ENCODE results near the gene PAX5.

Gene PAX5

GRCh38 chr9:36986468-36987408, 47.3 kb downstream of the PAX5 start:
- in situ Hi-C loops (cut with HindIII; ENCODE audit: low pct_unique_long_range_greater_than_20kb, low sequenced_read_pairs) = no loop called here

DNA sequence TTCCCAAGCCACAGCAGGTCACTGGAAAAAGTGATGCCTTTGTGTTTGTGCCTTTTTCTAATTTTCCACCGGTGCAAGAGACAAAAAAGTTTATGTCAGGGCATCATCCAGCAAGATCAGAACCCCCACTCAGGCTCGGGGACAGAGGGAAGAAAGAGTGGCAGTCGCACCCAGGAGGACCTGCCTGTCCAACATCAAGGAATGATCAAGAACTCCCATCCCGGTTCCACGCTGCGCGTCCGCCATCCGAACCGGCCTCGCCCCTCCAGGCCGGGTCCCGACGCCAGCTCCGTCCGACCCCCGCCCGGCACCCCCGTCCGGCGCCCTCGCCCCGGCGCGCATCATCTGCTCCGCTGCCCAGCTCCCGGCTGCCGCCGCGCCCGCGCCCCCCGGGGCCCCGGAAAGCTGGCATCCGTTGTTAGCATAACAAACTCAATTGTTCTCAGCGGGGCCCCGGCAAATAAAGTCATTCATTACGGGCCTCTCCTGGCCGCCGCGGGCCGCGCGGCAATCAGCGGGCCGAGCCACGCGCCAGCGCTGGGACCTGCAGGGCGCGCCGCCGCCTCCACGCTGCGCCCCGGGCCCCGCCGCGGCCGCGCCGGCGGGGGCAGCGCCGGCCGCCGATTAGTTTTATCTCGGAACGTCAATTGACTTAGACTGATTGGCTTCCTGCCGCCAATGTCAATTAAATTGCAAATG, 48.1 kb downstream of the PAX5 start:
- TF ChIP-seq JUND (IDR thresholded peaks at IDR 0.05; ENCODE audit: low read depth) = no peak
- in situ Hi-C loops (cut with HindIII; ENCODE audit: low pct_unique_long_range_greater_than_20kb, low sequenced_read_pairs) = no loop called here
- DNase-seq (ENCODE audit: low read depth in 1 of 2, low spot score in 1 of 2) = no peak

More at GRCh38 chr9:36986468-36987408, 47.3 kb downstream of the PAX5 start:
- DNase-seq (ENCODE audit: low read depth in 1 of 2, low spot score in 1 of 2) = no peak
- no peak for TF ChIP-seq JUND (IDR thresholded peaks at IDR 0.05; ENCODE audit: low read depth)

- no peak for TF ChIP-seq JUND (IDR thresholded peaks at IDR 0.05; ENCODE audit: low read depth)
- DNase-seq (ENCODE audit: low read depth in 1 of 2, low spot score in 1 of 2) = no peak
- in situ Hi-C loops (cut with HindIII; ENCODE audit: low pct_unique_long_range_greater_than_20kb, low sequenced_read_pairs) = no loop called here
Measured at GRCh38 chr9:36985061-36985768, 48.9 kb downstream of the PAX5 start.

- no peak for TF ChIP-seq JUND (IDR thresholded peaks at IDR 0.05; ENCODE audit: low read depth)
- in situ Hi-C loops (cut with HindIII; ENCODE audit: low pct_unique_long_range_greater_than_20kb, low sequenced_read_pairs) = no loop called here
- peak in 1 of 2 experiments; percentile 35 for DNase-seq (ENCODE audit: low read depth in 1 of 2, low spot score in 1 of 2)
Measured at GRCh38 chr9:36980148-36980974, 53.7 kb downstream of the PAX5 start.

GRCh38 chr9:36976371-36977030, 57.6 kb downstream of the PAX5 start:
- in situ Hi-C loops (cut with HindIII; ENCODE audit: low pct_unique_long_range_greater_than_20kb, low sequenced_read_pairs) = no loop called here
- TF ChIP-seq JUND (IDR thresholded peaks at IDR 0.05; ENCODE audit: low read depth) = no peak
- DNase-seq (ENCODE audit: low read depth in 1 of 2, low spot score in 1 of 2) = no peak

- in situ Hi-C loops (cut with HindIII; ENCODE audit: low pct_unique_long_range_greater_than_20kb, low sequenced_read_pairs) = no loop called here
- peak in 1 of 2 experiments; percentile 9 for DNase-seq (ENCODE audit: low read depth in 1 of 2, low spot score in 1 of 2)
- no peak for TF ChIP-seq JUND (IDR thresholded peaks at IDR 0.05; ENCODE audit: low read depth)
Measured at GRCh38 chr9:36974731-36975130, 59.3 kb downstream of the PAX5 start.

DNA sequence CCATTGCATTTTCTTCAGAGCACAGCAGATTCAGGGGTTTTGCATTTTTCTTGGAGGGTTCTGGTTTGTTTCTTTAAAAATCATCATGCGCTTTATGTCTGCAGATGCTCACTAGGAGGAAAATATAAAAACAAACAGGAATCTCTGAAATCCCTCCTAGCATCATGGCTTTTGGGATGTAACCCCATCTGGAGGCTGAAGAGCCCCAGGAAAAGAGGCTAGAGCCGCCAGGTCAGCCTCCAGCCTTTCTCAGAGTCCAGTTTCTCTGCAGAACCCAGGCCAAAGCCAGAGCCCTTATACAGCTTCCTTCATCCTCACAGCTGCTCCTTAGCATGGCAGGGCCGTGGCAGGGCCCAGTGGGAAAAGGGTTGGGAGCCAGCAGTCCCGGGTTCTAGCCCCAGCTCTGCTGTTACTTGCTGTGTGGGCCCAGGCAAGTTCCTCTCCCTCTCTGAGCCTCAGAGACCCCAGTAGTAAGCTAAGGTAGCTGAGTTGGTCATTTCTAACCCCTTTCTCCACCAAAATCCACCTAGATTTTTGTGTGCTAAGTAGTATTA, 62.1 kb downstream of the PAX5 start:
- in situ Hi-C loops (cut with HindIII; ENCODE audit: low pct_unique_long_range_greater_than_20kb, low sequenced_read_pairs) = no loop called here
- DNase-seq (ENCODE audit: low read depth in 1 of 2, low spot score in 1 of 2) = no peak
- no peak for TF ChIP-seq JUND (IDR thresholded peaks at IDR 0.05; ENCODE audit: low read depth)

GRCh38 chr9:36970007-36970888, 63.8 kb downstream of the PAX5 start:
- in situ Hi-C loops (cut with HindIII; ENCODE audit: low pct_unique_long_range_greater_than_20kb, low sequenced_read_pairs) = no loop called here
- no peak for DNase-seq (ENCODE audit: low read depth in 1 of 2, low spot score in 1 of 2)
- TF ChIP-seq JUND (IDR thresholded peaks at IDR 0.05; ENCODE audit: low read depth) = no peak

- no peak for TF ChIP-seq JUND (IDR thresholded peaks at IDR 0.05; ENCODE audit: low read depth)
- DNase-seq (ENCODE audit: low read depth in 1 of 2, low spot score in 1 of 2) = no peak
- in situ Hi-C loops (cut with HindIII; ENCODE audit: low pct_unique_long_range_greater_than_20kb, low sequenced_read_pairs) = no loop called here
Measured at GRCh38 chr9:36969216-36969771, 64.8 kb downstream of the PAX5 start.

- DNase-seq (ENCODE audit: low read depth in 1 of 2, low spot score in 1 of 2) = no peak
- in situ Hi-C loops (cut with HindIII; ENCODE audit: low pct_unique_long_range_greater_than_20kb, low sequenced_read_pairs) = no loop called here
- TF ChIP-seq JUND (IDR thresholded peaks at IDR 0.05; ENCODE audit: low read depth) = no peak
Measured at GRCh38 chr9:36968574-36969215, 65.4 kb downstream of the PAX5 start.
